ENCODE measurements around the gene CARS2. TPM values are rescaled to one million over a fixed set of nuclear protein-coding genes. Genes with fewer than 3 reads are reported as not detected.
"Not testable (repeated sequence)": the region's sequence is repeated elsewhere in the genome, so short reads cannot be mapped to it uniquely, and the experiment has no call there.

The CARS2 gene
- total RNA-seq, 1 donor = 161 TPM

GRCh38 chr13:110662777-110663443, 43.0 kb downstream of the CARS2 start:
- peaks cover 70% of the 10 kb centered on the region for H3K36me3 ChIP-seq (ENCODE audit: insufficient read depth, low read length)
- TF ChIP-seq, protein P1, sequence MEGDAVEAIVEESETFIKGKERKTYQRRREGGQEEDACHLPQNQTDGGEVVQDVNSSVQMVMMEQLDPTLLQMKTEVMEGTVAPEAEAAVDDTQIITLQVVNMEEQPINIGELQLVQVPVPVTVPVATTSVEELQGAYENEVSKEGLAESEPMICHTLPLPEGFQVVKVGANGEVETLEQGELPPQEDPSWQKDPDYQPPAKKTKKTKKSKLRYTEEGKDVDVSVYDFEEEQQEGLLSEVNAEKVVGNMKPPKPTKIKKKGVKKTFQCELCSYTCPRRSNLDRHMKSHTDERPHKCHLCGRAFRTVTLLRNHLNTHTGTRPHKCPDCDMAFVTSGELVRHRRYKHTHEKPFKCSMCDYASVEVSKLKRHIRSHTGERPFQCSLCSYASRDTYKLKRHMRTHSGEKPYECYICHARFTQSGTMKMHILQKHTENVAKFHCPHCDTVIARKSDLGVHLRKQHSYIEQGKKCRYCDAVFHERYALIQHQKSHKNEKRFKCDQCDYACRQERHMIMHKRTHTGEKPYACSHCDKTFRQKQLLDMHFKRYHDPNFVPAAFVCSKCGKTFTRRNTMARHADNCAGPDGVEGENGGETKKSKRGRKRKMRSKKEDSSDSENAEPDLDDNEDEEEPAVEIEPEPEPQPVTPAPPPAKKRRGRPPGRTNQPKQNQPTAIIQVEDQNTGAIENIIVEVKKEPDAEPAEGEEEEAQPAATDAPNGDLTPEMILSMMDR (IDR thresholded peaks at IDR 0.05; ENCODE audit: extremely low read depth, low read depth, low read length) = no peak

DNA sequence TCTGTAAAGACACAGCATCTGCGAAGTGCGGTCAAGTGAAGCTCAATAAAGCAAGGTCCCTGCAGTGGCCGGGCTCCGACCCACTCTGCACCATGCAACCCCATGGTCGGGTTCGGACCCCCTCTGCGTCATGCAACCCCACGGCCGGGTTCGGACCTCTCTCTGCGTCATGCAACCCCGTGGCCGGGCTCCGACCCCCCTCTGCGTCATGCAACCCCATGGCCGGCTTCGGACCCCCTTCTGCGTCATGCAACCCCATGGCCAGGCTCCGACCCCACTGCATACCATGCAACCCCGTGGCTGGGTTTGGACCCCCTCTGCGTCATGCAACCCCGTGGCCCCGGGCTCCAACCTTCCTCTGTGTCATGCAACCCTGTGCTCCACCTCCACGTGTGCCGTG, 43.8 kb downstream of the CARS2 start:
- Histone ChIP-seq H3K4me2 (ENCODE audit: insufficient read depth, low read length) (no peak overlapping the region), H4K20me1 (ENCODE audit: insufficient read depth, low read length) (no peaks in the 10 kb centered on the region), H3K9me3 (ENCODE audit: low read depth, low read length) (peaks cover 2% of the 10 kb centered on the region), H3K4me3 (ENCODE audit: insufficient read depth, low read length) (no peak overlapping the region), H3K36me3 (ENCODE audit: insufficient read depth, low read length) (peaks cover 67% of the 10 kb centered on the region), H3K27ac (ENCODE audit: low read depth, low read length) (no peak overlapping the region), H3K4me1 (ENCODE audit: insufficient read depth, low read length) (no peaks in the 10 kb centered on the region), H3K79me2 (ENCODE audit: insufficient read depth, low read length) (peaks cover 17% of the 10 kb centered on the region), H2AFZ (ENCODE audit: low read length) (no peak overlapping the region), H3K27me3 (ENCODE audit: insufficient read depth, low read length) (no peaks in the 10 kb centered on the region)
- TF ChIP-seq, protein P1 (IDR thresholded peaks at IDR 0.05; ENCODE audit: extremely low read depth, low read depth, low read length) = no peak
- no peak for DNase-seq (ENCODE audit: insufficient read length, low spot score, missing footprints)

More at GRCh38 chr13:110662777-110663443, 43.0 kb downstream of the CARS2 start:
- no peak overlapping the region for H3K4me3 ChIP-seq (ENCODE audit: insufficient read depth, low read length)
- peaks cover 13% of the 10 kb centered on the region for H3K79me2 ChIP-seq (ENCODE audit: insufficient read depth, low read length)
- no peak for DNase-seq (ENCODE audit: insufficient read length, low spot score, missing footprints)
- no peak overlapping the region for H2AFZ ChIP-seq (ENCODE audit: low read length)
- peaks cover 2% of the 10 kb centered on the region for H3K9me3 ChIP-seq (ENCODE audit: low read depth, low read length)
- no peak overlapping the region for H3K27ac ChIP-seq (ENCODE audit: low read depth, low read length)
- no peaks in the 10 kb centered on the region for H4K20me1 ChIP-seq (ENCODE audit: insufficient read depth, low read length)
- no peaks in the 10 kb centered on the region for H3K27me3 ChIP-seq (ENCODE audit: insufficient read depth, low read length)
- H3K4me1 ChIP-seq (ENCODE audit: insufficient read depth, low read length) = no peaks in the 10 kb centered on the region
- no peak overlapping the region for H3K4me2 ChIP-seq (ENCODE audit: insufficient read depth, low read length)

DNA sequence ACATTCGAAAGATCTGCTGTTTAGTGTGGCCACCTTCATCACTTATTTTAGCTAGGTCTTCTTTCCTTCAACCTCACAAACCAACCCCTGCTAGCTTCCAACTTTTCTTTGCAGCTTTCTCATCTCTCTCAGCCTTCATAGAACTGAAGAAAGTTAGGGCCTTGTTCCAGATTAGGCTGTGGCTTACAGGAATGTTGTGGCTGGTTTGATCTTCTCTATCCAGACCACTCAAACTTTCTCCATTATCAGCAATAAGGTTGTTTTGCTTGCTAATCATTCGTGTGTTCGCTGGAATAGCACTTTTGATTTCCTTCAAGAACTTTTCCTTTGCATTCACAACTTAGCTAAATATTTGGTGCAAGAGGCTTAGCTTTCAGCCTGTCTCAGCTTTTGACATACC, 44.7 kb downstream of the CARS2 start:
- Histone ChIP-seq H3K4me3 (ENCODE audit: insufficient read depth, low read length) (no peak overlapping the region), H3K79me2 (ENCODE audit: insufficient read depth, low read length) (peaks cover 19% of the 10 kb centered on the region), H3K27ac (ENCODE audit: low read depth, low read length) (no peak overlapping the region), H3K27me3 (ENCODE audit: insufficient read depth, low read length) (no peaks in the 10 kb centered on the region), H4K20me1 (ENCODE audit: insufficient read depth, low read length) (no peaks in the 10 kb centered on the region), H3K36me3 (ENCODE audit: insufficient read depth, low read length) (peaks cover 61% of the 10 kb centered on the region), H3K9me3 (ENCODE audit: low read depth, low read length) (peaks cover 2% of the 10 kb centered on the region), H2AFZ (ENCODE audit: low read length) (no peak overlapping the region), H3K4me1 (ENCODE audit: insufficient read depth, low read length) (no peaks in the 10 kb centered on the region), H3K4me2 (ENCODE audit: insufficient read depth, low read length) (no peak overlapping the region)
- TF ChIP-seq, protein P1 (IDR thresholded peaks at IDR 0.05; ENCODE audit: extremely low read depth, low read depth, low read length) = no peak
- no peak for DNase-seq (ENCODE audit: insufficient read length, low spot score, missing footprints)

GRCh38 chr13:110658218-110658911, 47.6 kb downstream of the CARS2 start:
- not testable (repeated sequence) for H4K20me1 ChIP-seq (ENCODE audit: insufficient read depth, low read length); DNase-seq (ENCODE audit: insufficient read length, low spot score, missing footprints); H3K9me3 ChIP-seq (ENCODE audit: low read depth, low read length); H3K4me2 ChIP-seq (ENCODE audit: insufficient read depth, low read length); H2AFZ ChIP-seq (ENCODE audit: low read length); H3K27ac ChIP-seq (ENCODE audit: low read depth, low read length); H3K27me3 ChIP-seq (ENCODE audit: insufficient read depth, low read length); H3K4me1 ChIP-seq (ENCODE audit: insufficient read depth, low read length); H3K4me3 ChIP-seq (ENCODE audit: insufficient read depth, low read length)
- peaks cover 56% of the 10 kb centered on the region for H3K36me3 ChIP-seq (ENCODE audit: insufficient read depth, low read length)
- H3K79me2 ChIP-seq (ENCODE audit: insufficient read depth, low read length) = peaks cover 38% of the 10 kb centered on the region

Data from osteoblast (primary cell).